ENCODE results near the gene CBX6. TPM values are rescaled to one million over a fixed set of nuclear protein-coding genes. Genes with fewer than 3 reads are reported as not detected.

CBX6 gene
- total and polyA plus RNA-seq, 2 of the 8 experiments (the other 6 are each of a cell fraction or from before 2014, with no cell fraction given): 10.6 to 27.5 TPM

GRCh38 chr22:38830026-38830844 lies 41.8 kb downstream of the CBX6 start:
- Histone ChIP-seq H4K20me1 (replicated peaks in 1 of 2; ENCODE audit: control insufficient read depth in 1 of 2, insufficient read depth in 2 of 2, low read length in 2 of 2) (peaks cover 0 to 3% of the 10 kb centered on the region in 2 experiments), H3K79me1 (ENCODE audit: low read depth, low read length) (no peaks in the 10 kb centered on the region), H4K8ac (ENCODE audit: extremely low read depth, insufficient read depth, low read length) (0 out of 2 replicates have a peak overlapping the region, but pooled peaks have one; percentile 7), H3K27ac (ENCODE audit: low read depth, low read length) (no peak overlapping the region), H2BK5ac (ENCODE audit: low read depth, low read length) (no peak overlapping the region), H3K23ac (ENCODE audit: insufficient read length) (no peak overlapping the region), H2BK120ac (replicated peaks; ENCODE audit: low read depth, low read length) (no peak overlapping the region), H3K36me3 (ENCODE audit: control insufficient read depth in 2 of 4, insufficient read depth in 4 of 4, low read length in 3 of 4) (no peaks in the 10 kb centered on the region), H2AFZ (ENCODE audit: low read length) (no peak overlapping the region), H4K5ac (ENCODE audit: insufficient read length, low read depth, low read length) (no peak overlapping the region), H3K56ac (replicated peaks; ENCODE audit: insufficient read length, low read depth, low read length) (no peak overlapping the region), H3K4me3 (ENCODE audit: extremely low read depth in 1 of 4, insufficient read depth in 2 of 4, low read depth in 3 of 4, low read length in 4 of 4) (no peak overlapping the region), H3K79me2 (ENCODE audit: control insufficient read depth in 1 of 2, insufficient read depth in 2 of 2, low read length in 2 of 2) (no peaks in the 10 kb centered on the region), H3K23me2 (ENCODE audit: low read depth, low read length) (peaks cover 1% of the 10 kb centered on the region; the same call in 1 of the 2 replicates), H4K91ac (replicated peaks; ENCODE audit: insufficient read length, low read length) (no peak overlapping the region), H3K4ac (replicated peaks; ENCODE audit: insufficient read length, low read depth, low read length) (no peak overlapping the region), H3K9me3 (ENCODE audit: insufficient read depth in 2 of 2, low read depth in 1 of 2, low read length in 1 of 2) (no peaks in the 10 kb centered on the region), H3K4me2 (ENCODE audit: insufficient read depth in 1 of 2, low read depth in 2 of 2, low read length in 2 of 2) (no peak overlapping the region), H2AK5ac (ENCODE audit: low read depth, low read length) (no peak overlapping the region), H2BK20ac (ENCODE audit: low read length) (no peak overlapping the region), H3K9ac (replicated peaks in 1 of 4; ENCODE audit: extremely low read depth in 1 of 4, low read depth in 3 of 4, low read length in 3 of 4) (no peak overlapping the region), H3K4me1 (replicated peaks in 1 of 4; ENCODE audit: control insufficient read depth in 3 of 4, insufficient read depth in 4 of 4, low read length in 3 of 4) (peaks cover 0 to 6% (median 3%) of the 10 kb centered on the region in 4 experiments; a peak in 2 of 7 replicates), H2BK15ac (ENCODE audit: low read length) (no peak overlapping the region), H3K14ac (ENCODE audit: insufficient read length) (no peak overlapping the region), H3K27me3 (replicated peaks in 1 of 4; ENCODE audit: control insufficient read depth in 3 of 4, extremely low read depth in 1 of 4, insufficient read depth in 3 of 4, low read length in 3 of 4) (no peaks in the 10 kb centered on the region), H3K18ac (ENCODE audit: extremely low read depth, low read length) (no peak overlapping the region), H2BK12ac (ENCODE audit: low read depth, low read length) (0 out of 2 replicates have a peak overlapping the region, but pooled peaks have one; percentile 17)
- DNase-seq (ENCODE audit: low read depth in 1 of 2, low spot score in 2 of 2) (no peak), FAIRE-seq (no peak)
- WGBS, 2 experiments (ENCODE audit: extremely low coverage in 1 of 2, insufficient coverage in 1 of 2, insufficient read length in 1 of 2, insufficient replicate concordance in 2 of 2, low coverage in 1 of 2, low lambda C conversion rate in 2 of 2, missing lambda C conversion rate in 1 of 2): 85% methylated on average over 17 of the region's 17 CpGs; no CpG with 5 or more reads in 1 of the 2 experiments
- ChIA-PET CTCF (ENCODE audit: partially characterized antibody) (interaction anchor here (1.0 to 6.8 kb wide), 4 partner anchors 6 to 48 kb away, joined by 3 to 53 read pairs (median 4); no protein-coding TSS in a partner anchor), POLR2A (ENCODE audit: partially characterized antibody) (interaction anchor here (1.1 to 1.2 kb wide), 2 partner anchors 10 to 61 kb away, joined by 3 read pairs; no protein-coding TSS in a partner anchor)
- TF ChIP-seq SIX5 (IDR thresholded peaks at IDR 0.05; ENCODE audit: low read depth, low read length) (no peak), GTF2F1 (IDR thresholded peaks at IDR 0.05; ENCODE audit: borderline replicate concordance, low read depth, low read length) (no peak), HDAC2 (IDR thresholded peaks at IDR 0.05; ENCODE audit: borderline replicate concordance in 1 of 2, low read depth in 2 of 2, low read length in 2 of 2) (no peak), SIRT6 (IDR thresholded peaks at IDR 0.05; ENCODE audit: low read length) (no peak), SP1 (IDR thresholded peaks at IDR 0.05; ENCODE audit: low read depth, low read length) (no peak)
